ENCODE measurements around the gene KHK. TPM values are rescaled to one million over a fixed set of nuclear protein-coding genes. Genes with fewer than 3 reads are reported as not detected.
"Not testable (repeated sequence)": the region's sequence is repeated elsewhere in the genome, so short reads cannot be mapped to it uniquely, and the experiment has no call there.

KHK gene
- total and polyA plus RNA-seq, 4 experiments from 2014 or later, result 6.0 to 8.6 (median 7.2) TPM

GRCh38 chr2:27111392-27112078 lies 25.0 kb downstream of the KHK start:
- H3K27ac Mint-ChIP-seq; CTCF ChIA-PET (ENCODE audit: partially characterized antibody); H3K9me3 ChIP-seq (ENCODE audit: control insufficient read depth in 1 of 2, low read length in 2 of 2); POLR2A ChIA-PET (ENCODE audit: partially characterized antibody); H3K27me3 ChIP-seq (ENCODE audit: insufficient read depth, low read length); H3K36me3 ChIP-seq (ENCODE audit: insufficient read depth, low read length); intact Hi-C loops (cut with micrococcal nuclease); H3K27ac ChIP-seq (ENCODE audit: low read depth, low read length); H3K36me3 Mint-ChIP-seq; H3K4me3 ChIP-seq (ENCODE audit: low read length in 2 of 2); H3K4me1 Mint-ChIP-seq; H3K9me3 Mint-ChIP-seq; H3K4me3 Mint-ChIP-seq; DNase-seq; H3K4me1 ChIP-seq (ENCODE audit: insufficient read depth, low read length): not testable (repeated sequence)
- H3K27me3 Mint-ChIP-seq, result peaks cover 5 to 11% of the 10 kb centered on the region in 2 donors

GRCh38 chr2:27115519-27115918 lies 28.9 kb downstream of the KHK start:
- H3K27ac ChIP-seq (ENCODE audit: low read depth, low read length), result no peak overlapping the region
- ChIA-PET CTCF (ENCODE audit: partially characterized antibody) (interaction anchor here (1.2 kb wide), 1 partner anchor 187 kb away, joined by 3 read pairs; no protein-coding TSS in a partner anchor), POLR2A (ENCODE audit: partially characterized antibody) (no interaction called here)
- H3K4me3 ChIP-seq (ENCODE audit: low read length in 2 of 2), result no peak overlapping the region
- H3K27me3 Mint-ChIP-seq, result peaks cover 18 to 22% of the 10 kb centered on the region in 2 donors
- H3K4me1 ChIP-seq (ENCODE audit: insufficient read depth, low read length), result peaks cover 9% of the 10 kb centered on the region
- no peaks in the 10 kb centered on the region for H3K9me3 Mint-ChIP-seq
- no peaks in the 10 kb centered on the region for H3K9me3 ChIP-seq (ENCODE audit: control insufficient read depth in 1 of 2, low read length in 2 of 2)
- peaks cover 10% of the 10 kb centered on the region for H3K27me3 ChIP-seq (ENCODE audit: insufficient read depth, low read length)
- H3K36me3 Mint-ChIP-seq, result peaks cover 0 to 2% of the 10 kb centered on the region in 2 donors
- no peak for DNase-seq
- H3K36me3 ChIP-seq (ENCODE audit: insufficient read depth, low read length), result no peaks in the 10 kb centered on the region
- H3K4me3 Mint-ChIP-seq, result peak overlapping the region in 1 of 8 donors; percentile 31
- intact Hi-C loops (cut with micrococcal nuclease), result no loop called here
- H3K27ac Mint-ChIP-seq, result no peak overlapping the region
- peaks cover 4 to 10% (median 5%) of the 10 kb centered on the region in 4 donors for H3K4me1 Mint-ChIP-seq

- H3K4me1 Mint-ChIP-seq, result peaks cover 8 to 20% (median 12%) of the 10 kb centered on the region in 4 donors
- H3K27me3 Mint-ChIP-seq, result peaks cover 19 to 20% of the 10 kb centered on the region in 2 donors
- intact Hi-C loops (cut with micrococcal nuclease), result no loop called here
- H3K27ac Mint-ChIP-seq, result no peak overlapping the region
- ChIA-PET CTCF (ENCODE audit: partially characterized antibody) (no interaction called here), POLR2A (ENCODE audit: partially characterized antibody) (no interaction called here)
- Histone ChIP-seq H3K9me3 (ENCODE audit: control insufficient read depth in 1 of 2, low read length in 2 of 2) (no peaks in the 10 kb centered on the region), H3K27me3 (ENCODE audit: insufficient read depth, low read length) (peaks cover 10% of the 10 kb centered on the region), H3K4me1 (ENCODE audit: insufficient read depth, low read length) (peaks cover 14% of the 10 kb centered on the region), H3K27ac (ENCODE audit: low read depth, low read length) (no peak overlapping the region), H3K36me3 (ENCODE audit: insufficient read depth, low read length) (no peaks in the 10 kb centered on the region), H3K4me3 (ENCODE audit: low read length in 2 of 2) (no peak overlapping the region)
- peaks cover 0 to 2% of the 10 kb centered on the region in 2 donors for H3K36me3 Mint-ChIP-seq
- no peak for DNase-seq
- peak overlapping the region in 5 of 8 donors; percentile 21 to 58 (median 24) for H3K4me3 Mint-ChIP-seq
- H3K9me3 Mint-ChIP-seq, result no peaks in the 10 kb centered on the region
Measured at GRCh38 chr2:27117995-27118524, 31.5 kb downstream of the KHK start.

DNA sequence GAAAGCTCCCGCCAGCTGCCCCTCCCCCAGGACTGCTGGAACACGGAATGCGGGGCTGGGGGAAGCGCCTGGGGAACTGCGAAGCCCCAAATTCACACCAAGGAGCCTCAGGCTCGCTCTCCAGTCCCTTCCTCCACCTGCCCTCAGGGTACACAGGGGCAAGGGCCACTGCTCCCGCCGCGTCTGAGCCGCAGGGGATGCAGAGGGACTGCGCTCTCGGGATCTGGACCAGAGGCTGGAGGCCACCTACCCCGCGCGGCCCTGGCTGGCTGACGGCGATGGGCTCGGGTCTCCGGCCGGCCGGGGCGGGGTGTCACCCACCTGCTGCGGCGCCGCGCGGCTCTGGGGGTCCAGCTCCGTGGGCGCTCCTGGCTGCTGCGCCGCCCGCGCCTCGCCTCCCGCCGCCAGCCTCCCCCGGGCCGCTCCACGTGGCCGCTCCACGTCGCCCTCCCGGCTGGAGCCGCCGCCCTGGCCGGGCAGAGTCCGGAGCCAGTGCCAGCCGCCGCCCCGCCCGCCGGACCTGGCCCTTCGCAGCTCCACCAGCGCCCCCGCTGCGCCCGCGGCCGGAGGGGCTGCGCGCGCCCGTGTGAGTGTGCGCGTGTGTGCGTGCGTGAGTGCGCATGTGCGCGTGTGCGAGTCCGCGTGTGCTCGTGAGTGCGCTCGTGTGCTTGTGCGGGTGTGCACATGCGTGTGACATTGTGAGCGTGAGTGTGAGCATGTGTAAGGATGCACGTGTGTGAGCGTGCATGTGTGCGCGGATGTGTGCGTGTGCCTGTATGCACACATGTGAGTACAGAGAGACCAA lies 32.2 kb downstream of the KHK start, which contains the start of gene CGREF1:
Gene CGREF1, minus strand, starts transcription at position 604 of the 805 bp plus-strand sequence. CDS start 14,762 bp downstream, outside the sequence.
- peaks cover 17% of the 10 kb centered on the region for H3K4me1 ChIP-seq (ENCODE audit: insufficient read depth, low read length)
- ChIA-PET POLR2A (ENCODE audit: partially characterized antibody) (no interaction called here), CTCF (ENCODE audit: partially characterized antibody) (no interaction called here)
- peaks cover 10 to 25% (median 16%) of the 10 kb centered on the region in 4 donors for H3K4me1 Mint-ChIP-seq
- intact Hi-C loops (cut with micrococcal nuclease), result no loop called here
- no peaks in the 10 kb centered on the region for H3K9me3 Mint-ChIP-seq
- peak within 1 kb of the TSS; percentile 12 to 35 for H3K4me3 ChIP-seq (ENCODE audit: low read length in 2 of 2)
- no peaks in the 10 kb centered on the region for H3K36me3 ChIP-seq (ENCODE audit: insufficient read depth, low read length)
- no peak for DNase-seq
- H3K27ac Mint-ChIP-seq, result peak within 1 kb of the TSS in 2 of 7 donors; percentile 23 to 41
- peak within 1 kb of the TSS; percentile 72 to 83 (median 78) for H3K4me3 Mint-ChIP-seq
- no peaks in the 10 kb centered on the region for H3K9me3 ChIP-seq (ENCODE audit: control insufficient read depth in 1 of 2, low read length in 2 of 2)
- peaks cover 10% of the 10 kb centered on the region for H3K27me3 ChIP-seq (ENCODE audit: insufficient read depth, low read length)
- H3K36me3 Mint-ChIP-seq, result peaks cover 0 to 2% of the 10 kb centered on the region in 2 donors
- no peak within 1 kb of the TSS for H3K27ac ChIP-seq (ENCODE audit: low read depth, low read length)
- H3K27me3 Mint-ChIP-seq, result peaks cover 19 to 20% of the 10 kb centered on the region in 2 donors

GRCh38 chr2:27119330-27119670 lies 32.7 kb downstream of the KHK start:
- Mint-ChIP-seq H3K27ac (peak overlapping the region in 2 of 7 donors; percentile 23 to 41), H3K27me3 (peaks cover 19 to 20% of the 10 kb centered on the region in 2 donors), H3K4me1 (peaks cover 11 to 30% (median 18%) of the 10 kb centered on the region in 4 donors), H3K4me3 (peak overlapping the region; percentile 72 to 83 (median 78))
- H3K9me3 Mint-ChIP-seq; H3K9me3 ChIP-seq (ENCODE audit: control insufficient read depth in 1 of 2, low read length in 2 of 2); H3K27ac ChIP-seq (ENCODE audit: low read depth, low read length); DNase-seq; POLR2A ChIA-PET (ENCODE audit: partially characterized antibody); H3K36me3 ChIP-seq (ENCODE audit: insufficient read depth, low read length); CTCF ChIA-PET (ENCODE audit: partially characterized antibody); H3K36me3 Mint-ChIP-seq; intact Hi-C loops (cut with micrococcal nuclease): not testable (repeated sequence)
- peaks cover 23% of the 10 kb centered on the region for H3K4me1 ChIP-seq (ENCODE audit: insufficient read depth, low read length)
- peak overlapping the region; percentile 12 to 35 for H3K4me3 ChIP-seq (ENCODE audit: low read length in 2 of 2)
- H3K27me3 ChIP-seq (ENCODE audit: insufficient read depth, low read length), result peaks cover 10% of the 10 kb centered on the region

- no peaks in the 10 kb centered on the region for H3K9me3 ChIP-seq (ENCODE audit: control insufficient read depth in 1 of 2, low read length in 2 of 2)
- CTCF ChIA-PET (ENCODE audit: partially characterized antibody), result interaction anchor here (3.8 kb wide), 1 partner anchor 12 kb away, joined by 26 read pairs; the partner anchor contains the start of gene PREB
- peaks cover 23% of the 10 kb centered on the region for H3K4me1 ChIP-seq (ENCODE audit: insufficient read depth, low read length)
- H3K36me3 Mint-ChIP-seq, result peaks cover 0 to 2% of the 10 kb centered on the region in 2 donors
- H3K36me3 ChIP-seq (ENCODE audit: insufficient read depth, low read length), result no peaks in the 10 kb centered on the region
- H3K4me3 ChIP-seq (ENCODE audit: low read length in 2 of 2), result no peak overlapping the region
- H3K4me3 Mint-ChIP-seq, result peak overlapping the region in 4 of 8 donors; percentile 39 to 96 (median 67)
- no peaks in the 10 kb centered on the region for H3K9me3 Mint-ChIP-seq
- POLR2A ChIA-PET (ENCODE audit: partially characterized antibody), result interaction anchor here (4.8 kb wide), 1 partner anchor 12 kb away, joined by 99 read pairs; the partner anchor contains the start of gene PREB
- H3K27ac Mint-ChIP-seq, result peak overlapping the region in 1 of 7 donors; percentile 29
- H3K27me3 ChIP-seq (ENCODE audit: insufficient read depth, low read length), result peaks cover 10% of the 10 kb centered on the region
- H3K4me1 Mint-ChIP-seq, result peaks cover 11 to 30% (median 18%) of the 10 kb centered on the region in 4 donors
- DNase-seq, result no peak
- no peak overlapping the region for H3K27ac ChIP-seq (ENCODE audit: low read depth, low read length)
- intact Hi-C loops (cut with micrococcal nuclease), result no loop called here
- H3K27me3 Mint-ChIP-seq, result peaks cover 18 to 19% of the 10 kb centered on the region in 2 donors
Measured at GRCh38 chr2:27121906-27122305, 35.3 kb downstream of the KHK start.

All from CD4-positive, alpha-beta memory T cell (primary cell).